Endothelial cell of umbilical vein (primary cell): ENCODE results near the gene LUZP2.

ENCODE experiments used
- CTCF ChIP-seq, 2 donors: IDR thresholded peaks; 1 replicate in 1 of 2; 2 replicates in 1 of 2; pipeline ENCODE4 v1.5.1; 2011; ENCODE audit warnings: low read length in 2 of 2, mild to moderate bottlenecking in 2 of 2, moderate library complexity in 2 of 2, control low read depth in 1 of 2, inconsistent platforms in 1 of 2, low read depth in 1 of 2; ENCODE audit not compliant: insufficient read depth in 1 of 2; ENCODE audit errors: extremely low read depth in 1 of 2
- FOS ChIP-seq: IDR thresholded peaks from 2 replicates; pipeline ENCODE4 v1.6.1; 2011; ENCODE audit warnings: mild to moderate bottlenecking, low read length, moderate library complexity, borderline replicate concordance; ENCODE audit not compliant: insufficient read depth
- MAX ChIP-seq: IDR thresholded peaks from 2 replicates; pipeline ENCODE4 v1.6.1; 2011; ENCODE audit not compliant: insufficient read depth, insufficient read length

GRCh38 chr11:24886880-24887619, 390.2 kb downstream of the LUZP2 start:
- TF ChIP-seq FOS: no peak
- TF ChIP-seq CTCF (IDR thresholded peaks at IDR 0.05; ENCODE audit: extremely low read depth in 1 of 2, insufficient read depth in 1 of 2, low read depth in 1 of 2, low read length in 2 of 2): no peak
- TF ChIP-seq MAX: no peak
